Stimulated activated memory B cell treated with anti-CD40 and anti-IgM and Interleukin-4, amounts not matched to agents 10 μg/mL and 1 μg/mL and 100 μg/mL, for 72 hours (primary cell): ENCODE results near the gene BCHE.
"Not testable (repeated sequence)": the region's sequence is repeated elsewhere in the genome, so short reads cannot be mapped to it uniquely, and the experiment has no call there.

Experiments used
- ATAC-seq: fragments of 150-1000 bp; cut with Tn5 transposase; 2 replicates; pipeline ENCODE4 v1.10.0; 2021
- H3K27ac Mint-ChIP-seq: one replicate; pipeline ENCODE4 v1.8.0; 2022; ENCODE audit warnings: mild to moderate bottlenecking, mixed read lengths
- H3K27me3 Mint-ChIP-seq: one replicate; pipeline ENCODE4 v1.8.0; 2022; ENCODE audit warnings: mixed read lengths
- H3K36me3 Mint-ChIP-seq: one replicate; pipeline ENCODE4 v1.8.0; 2022; ENCODE audit warnings: mixed read lengths
- H3K4me1 Mint-ChIP-seq: one replicate; pipeline ENCODE4 v1.8.0; 2022; ENCODE audit warnings: mixed read lengths
- H3K4me3 Mint-ChIP-seq: one replicate; pipeline ENCODE4 v1.8.0; 2022; ENCODE audit warnings: mild to moderate bottlenecking, moderate library complexity, mixed read lengths
- H3K9me3 Mint-ChIP-seq: one replicate; pipeline ENCODE4 v1.8.0; 2022; ENCODE audit warnings: mixed read lengths

The BCHE gene

GRCh38 chr3:165837801-165838200, 578 bp upstream of the BCHE start:
- no peak overlapping the region for H3K27ac Mint-ChIP-seq
- H3K36me3 Mint-ChIP-seq = no peaks in the 10 kb centered on the region
- H3K27me3 Mint-ChIP-seq = no peaks in the 10 kb centered on the region
- H3K4me3 Mint-ChIP-seq = no peak overlapping the region
- ATAC-seq = no peak
- no peaks in the 10 kb centered on the region for H3K4me1 Mint-ChIP-seq
- H3K9me3 Mint-ChIP-seq = no peaks in the 10 kb centered on the region

- Mint-ChIP-seq H3K27me3 (no peaks in the 10 kb centered on the region), H3K36me3 (no peaks in the 10 kb centered on the region), H3K27ac (no peak overlapping the region), H3K9me3 (no peaks in the 10 kb centered on the region), H3K4me3 (no peak overlapping the region), H3K4me1 (no peaks in the 10 kb centered on the region)
- no peak for ATAC-seq
Observed at GRCh38 chr3:165835431-165835830, 1.8 kb downstream of the BCHE start.

- no peak overlapping the region for H3K27ac Mint-ChIP-seq
- no peaks in the 10 kb centered on the region for H3K36me3 Mint-ChIP-seq
- no peaks in the 10 kb centered on the region for H3K4me1 Mint-ChIP-seq
- no peak overlapping the region for H3K4me3 Mint-ChIP-seq
- no peak for ATAC-seq
- H3K9me3 Mint-ChIP-seq = no peaks in the 10 kb centered on the region
- no peaks in the 10 kb centered on the region for H3K27me3 Mint-ChIP-seq
Observed at GRCh38 chr3:165830746-165831145, 6.5 kb downstream of the BCHE start.

- H3K27ac Mint-ChIP-seq = no peak overlapping the region
- ATAC-seq = no peak
- no peaks in the 10 kb centered on the region for H3K36me3 Mint-ChIP-seq
- H3K4me3 Mint-ChIP-seq = no peak overlapping the region
- no peaks in the 10 kb centered on the region for H3K4me1 Mint-ChIP-seq
- H3K27me3 Mint-ChIP-seq = no peaks in the 10 kb centered on the region
- no peaks in the 10 kb centered on the region for H3K9me3 Mint-ChIP-seq
Observed at GRCh38 chr3:165827883-165828282, 9.3 kb downstream of the BCHE start.

- H3K27ac Mint-ChIP-seq = no peak overlapping the region
- H3K4me3 Mint-ChIP-seq = no peak overlapping the region
- no peaks in the 10 kb centered on the region for H3K9me3 Mint-ChIP-seq
- no peak for ATAC-seq
- no peaks in the 10 kb centered on the region for H3K4me1 Mint-ChIP-seq
- no peaks in the 10 kb centered on the region for H3K27me3 Mint-ChIP-seq
- H3K36me3 Mint-ChIP-seq = no peaks in the 10 kb centered on the region
Observed at GRCh38 chr3:165827233-165827632, 10.0 kb downstream of the BCHE start.

GRCh38 chr3:165820671-165821123, 16.5 kb downstream of the BCHE start:
- H3K9me3 Mint-ChIP-seq = peaks cover 4% of the 10 kb centered on the region
- no peaks in the 10 kb centered on the region for H3K4me1 Mint-ChIP-seq
- no peaks in the 10 kb centered on the region for H3K36me3 Mint-ChIP-seq
- H3K4me3 Mint-ChIP-seq = no peak overlapping the region
- no peak for ATAC-seq
- no peak overlapping the region for H3K27ac Mint-ChIP-seq
- H3K27me3 Mint-ChIP-seq = no peaks in the 10 kb centered on the region

- no peak for ATAC-seq
- no peak overlapping the region for H3K27ac Mint-ChIP-seq
- no peaks in the 10 kb centered on the region for H3K27me3 Mint-ChIP-seq
- H3K36me3 Mint-ChIP-seq = no peaks in the 10 kb centered on the region
- H3K4me1 Mint-ChIP-seq = no peaks in the 10 kb centered on the region
- H3K4me3 Mint-ChIP-seq = no peak overlapping the region
- H3K9me3 Mint-ChIP-seq = peaks cover 4% of the 10 kb centered on the region
Observed at GRCh38 chr3:165817160-165817709, 20.0 kb downstream of the BCHE start.

GRCh38 chr3:165816209-165816608, 21.0 kb downstream of the BCHE start:
- peaks cover 4% of the 10 kb centered on the region for H3K9me3 Mint-ChIP-seq
- ATAC-seq = no peak
- no peaks in the 10 kb centered on the region for H3K36me3 Mint-ChIP-seq
- H3K27ac Mint-ChIP-seq = no peak overlapping the region
- no peaks in the 10 kb centered on the region for H3K4me1 Mint-ChIP-seq
- H3K27me3 Mint-ChIP-seq = no peaks in the 10 kb centered on the region
- H3K4me3 Mint-ChIP-seq = no peak overlapping the region

GRCh38 chr3:165815682-165816081, 21.5 kb downstream of the BCHE start:
- no peak for ATAC-seq
- H3K36me3 Mint-ChIP-seq = no peaks in the 10 kb centered on the region
- no peak overlapping the region for H3K27ac Mint-ChIP-seq

GRCh38 chr3:165814380-165814779, 22.8 kb downstream of the BCHE start:
- H3K27me3 Mint-ChIP-seq = no peaks in the 10 kb centered on the region
- H3K36me3 Mint-ChIP-seq = no peaks in the 10 kb centered on the region
- no peak overlapping the region for H3K27ac Mint-ChIP-seq
- H3K9me3 Mint-ChIP-seq = peaks cover 4% of the 10 kb centered on the region
- no peak for ATAC-seq
- H3K4me1 Mint-ChIP-seq = no peaks in the 10 kb centered on the region
- no peak overlapping the region for H3K4me3 Mint-ChIP-seq

More at GRCh38 chr3:165815682-165816081, 21.5 kb downstream of the BCHE start:
- H3K4me1 Mint-ChIP-seq = no peaks in the 10 kb centered on the region
- H3K27me3 Mint-ChIP-seq = no peaks in the 10 kb centered on the region
- peaks cover 4% of the 10 kb centered on the region for H3K9me3 Mint-ChIP-seq
- no peak overlapping the region for H3K4me3 Mint-ChIP-seq

- H3K36me3 Mint-ChIP-seq, H3K9me3 Mint-ChIP-seq, H3K4me3 Mint-ChIP-seq, H3K27me3 Mint-ChIP-seq, H3K27ac Mint-ChIP-seq, H3K4me1 Mint-ChIP-seq, ATAC-seq: not testable (repeated sequence)
Observed at GRCh38 chr3:165807937-165808336, 29.3 kb downstream of the BCHE start.

- Mint-ChIP-seq H3K4me1 (no peaks in the 10 kb centered on the region), H3K9me3 (no peaks in the 10 kb centered on the region), H3K27me3 (no peaks in the 10 kb centered on the region), H3K36me3 (no peaks in the 10 kb centered on the region), H3K4me3 (no peak overlapping the region), H3K27ac (no peak overlapping the region)
- ATAC-seq = no peak
Observed at GRCh38 chr3:165805946-165806561, 31.2 kb downstream of the BCHE start.

- Mint-ChIP-seq H3K9me3 (no peaks in the 10 kb centered on the region), H3K4me1 (no peaks in the 10 kb centered on the region), H3K27ac (no peak overlapping the region), H3K4me3 (no peak overlapping the region), H3K27me3 (no peaks in the 10 kb centered on the region), H3K36me3 (no peaks in the 10 kb centered on the region)
- ATAC-seq = no peak
Observed at GRCh38 chr3:165803471-165803870, 33.8 kb downstream of the BCHE start.

- Mint-ChIP-seq H3K4me1 (no peaks in the 10 kb centered on the region), H3K27me3 (no peaks in the 10 kb centered on the region), H3K36me3 (no peaks in the 10 kb centered on the region), H3K9me3 (peaks cover 3% of the 10 kb centered on the region), H3K27ac (no peak overlapping the region), H3K4me3 (no peak overlapping the region)
- ATAC-seq = no peak
Observed at GRCh38 chr3:165800970-165801369, 36.3 kb downstream of the BCHE start.

GRCh38 chr3:165799026-165799425, 38.2 kb downstream of the BCHE start:
- no peak for ATAC-seq
- Mint-ChIP-seq H3K4me3 (no peak overlapping the region), H3K36me3 (no peaks in the 10 kb centered on the region), H3K27ac (no peak overlapping the region), H3K4me1 (no peaks in the 10 kb centered on the region), H3K27me3 (no peaks in the 10 kb centered on the region), H3K9me3 (peaks cover 6% of the 10 kb centered on the region)

GRCh38 chr3:165797551-165797950, 39.7 kb downstream of the BCHE start:
- Mint-ChIP-seq H3K9me3 (peaks cover 6% of the 10 kb centered on the region), H3K36me3 (no peaks in the 10 kb centered on the region), H3K4me1 (no peaks in the 10 kb centered on the region), H3K4me3 (no peak overlapping the region), H3K27ac (no peak overlapping the region), H3K27me3 (no peaks in the 10 kb centered on the region)
- no peak for ATAC-seq
